Erythroblast (primary cell): ENCODE data around the gene HEBP2.

Source experiments
- GATA1 ChIP-seq: IDR thresholded peaks from 2 replicates; pipeline ENCODE4 v1.6.1; 2011; ENCODE audit warnings: low read depth, mild to moderate bottlenecking, control low read depth, low read length, moderate library complexity
- POLR2A ChIP-seq: IDR thresholded peaks from 2 replicates; pipeline ENCODE4 v1.6.1; 2011; ENCODE audit warnings: mild to moderate bottlenecking, low read length

- TF ChIP-seq POLR2A (no peak), GATA1 (no peak)
Measured at GRCh38 chr6:138465007-138465645, 61.1 kb downstream of the HEBP2 start.
